Keratinocyte (primary cell): ENCODE data around the gene HELZ. TPM values are rescaled to one million over a fixed set of nuclear protein-coding genes. Genes with fewer than 3 reads are reported as not detected.

Experiments
- DNase-seq: peaks from one replicate; pipeline ENCODE4 v3.0.0-alpha.2; 2011; ENCODE audit warnings: low read depth, missing footprints, low spot score
- FAIRE-seq: peaks from 2 replicates; lab custom pipeline; 2011; peaks lifted over from hg19 to GRCh38; lab: Jason Lieb, UNC
- H2AFZ ChIP-seq: 2 replicates; pipeline ENCODE4 v1.6.0; 2012; ENCODE audit warnings: low read length, control low read depth, inconsistent platforms; ENCODE audit not compliant: control insufficient read depth
- H3K27ac ChIP-seq: 2 replicates; pipeline ENCODE4 v1.5.1; 2011; ENCODE audit warnings: low read length; ENCODE audit not compliant: control insufficient read depth, insufficient read depth
- H3K27me3 ChIP-seq: 3 replicates; pipeline ENCODE4 v1.6.0; 2011; ENCODE audit warnings: low read length; ENCODE audit not compliant: control insufficient read depth, insufficient read depth; ENCODE audit errors: extremely low read depth
- H3K36me3 ChIP-seq, 2 experiments: 2 replicates in 1 of 2; 3 replicates in 1 of 2; pipeline ENCODE4 v1.5.1; 2011; ENCODE audit warnings: low read length in 2 of 2, mild to moderate bottlenecking in 1 of 2; ENCODE audit not compliant: control insufficient read depth in 2 of 2, insufficient read depth in 2 of 2; ENCODE audit errors: extremely low read depth in 1 of 2
- H3K4me1 ChIP-seq: 3 replicates; pipeline ENCODE4 v1.5.1; 2011; ENCODE audit warnings: low read length; ENCODE audit not compliant: control insufficient read depth, insufficient read depth; ENCODE audit errors: extremely low read depth
- H3K4me2 ChIP-seq: 3 replicates; pipeline ENCODE4 v1.6.0; 2011; ENCODE audit warnings: low read depth, low read length; ENCODE audit not compliant: control insufficient read depth, insufficient read depth; ENCODE audit errors: extremely low read depth
- H3K4me3 ChIP-seq, 3 experiments: fragments of 200-600 bp in 1 of 3; sonication (generic) in 1 of 3; 2 replicates in 2 of 3; 3 replicates in 1 of 3; pipeline ENCODE4 v1.5.1; 2011 to 2016; ENCODE audit warnings: low read length in 3 of 3, mild to moderate bottlenecking in 3 of 3, control low read depth in 2 of 3, inconsistent platforms in 1 of 3, low read depth in 1 of 3, mixed read lengths in 1 of 3, mixed run types in 1 of 3, moderate library complexity in 1 of 3; ENCODE audit not compliant: control insufficient read depth in 2 of 3, insufficient read depth in 2 of 3; ENCODE audit errors: extremely low read depth in 1 of 3
- H3K79me2 ChIP-seq: 2 replicates; pipeline ENCODE4 v1.6.0; 2012; ENCODE audit warnings: low read length; ENCODE audit not compliant: control insufficient read depth, insufficient read depth
- H3K9ac ChIP-seq: 3 replicates; pipeline ENCODE4 v1.6.0; 2011; ENCODE audit warnings: low read length; ENCODE audit not compliant: control insufficient read depth, insufficient read depth; ENCODE audit errors: extremely low read depth
- H3K9me1 ChIP-seq: 3 replicates; pipeline ENCODE4 v1.6.0; 2011; ENCODE audit warnings: low read length; ENCODE audit not compliant: control insufficient read depth, insufficient read depth; ENCODE audit errors: extremely low read depth
- H3K9me3 ChIP-seq: 2 replicates; pipeline ENCODE4 v1.5.1; 2012; ENCODE audit warnings: low read depth, low read length; ENCODE audit not compliant: control insufficient read depth
- H4K20me1 ChIP-seq: 3 replicates; pipeline ENCODE4 v1.6.0; 2011; ENCODE audit warnings: low read length; ENCODE audit not compliant: control insufficient read depth, insufficient read depth; ENCODE audit errors: extremely low read depth
- EZH2 ChIP-seq: IDR thresholded peaks from one replicate; pipeline ENCODE4 v1.6.1; 2012; ENCODE audit warnings: inconsistent platforms, mild to moderate bottlenecking, low read length, moderate library complexity
- dilution Hi-C: fragments of 300-500 bp; cut with MboI; formaldehyde crosslinking; loops from one replicate; pipeline ENCODE4 v1.7.0; 2020; ENCODE audit warnings: low sequenced_read_pairs; ENCODE audit not compliant: extremely low pct_ligation_motif_present
- polyA plus RNA-seq, 5 experiments: library from polyadenylated mRNA; depleted of rRNA in 3 of 5; stranded (reverse) in 3 of 5; stranded (forward) in 1 of 5; unstranded in 1 of 5; fragments of >200 nt; gene quantifications; 1 replicate in 1 of 5; 2 replicates in 3 of 5; 3 replicates in 1 of 5; pipeline versions ENCODE4 v1.2.1 to v1.2.3, GENCODE V29; 2011 to 2012; ENCODE audit warnings: missing spikeins in 2 of 5, low read depth in 1 of 5, low replicate concordance in 1 of 5
- TF ChIP-seq, protein P1 (sequence below), 3 experiments: IDR thresholded peaks in 1 of 3; conservative IDR thresholded peaks in 1 of 3; optimal IDR thresholded peaks in 1 of 3; 2 replicates in 2 of 3; 3 replicates in 1 of 3; pipeline versions ENCODE3 to v1.5.1; 2011; ENCODE audit warnings: low read length in 3 of 3, mild to moderate bottlenecking in 3 of 3, moderate library complexity in 2 of 3, control low read depth in 1 of 3, inconsistent platforms in 1 of 3; ENCODE audit not compliant: insufficient read depth in 2 of 3; ENCODE audit errors: extremely low read depth in 1 of 3

The HELZ gene
- polyA plus RNA-seq, 1 donor (not counting 4 experiments of a cell fraction or from before 2014, with no cell fraction given): 18.2 TPM

- dilution Hi-C loops: no loop called here
- no peak for FAIRE-seq
- no peak overlapping the region for H3K4me3 ChIP-seq
Observed at GRCh38 chr17:67279115-67279514, 34.1 kb upstream of the HELZ start.

GRCh38 chr17:67278363-67278762 lies 33.4 kb upstream of the HELZ start:
- Histone ChIP-seq H3K9me3 (no peaks in the 10 kb centered on the region), H3K9ac (no peak overlapping the region), H2AFZ (no peak overlapping the region), H3K9me1 (no peaks in the 10 kb centered on the region), H3K79me2 (no peaks in the 10 kb centered on the region), H3K4me1 (peaks cover 24% of the 10 kb centered on the region), H3K36me3 (no peaks in the 10 kb centered on the region), H3K4me3 (no peak overlapping the region), H3K4me2 (no peak overlapping the region), H3K27me3 (no peaks in the 10 kb centered on the region), H4K20me1 (no peaks in the 10 kb centered on the region), H3K27ac (no peak overlapping the region)
- FAIRE-seq (no peak), DNase-seq (no peak)
- dilution Hi-C loops: no loop called here
- TF ChIP-seq, protein P1, sequence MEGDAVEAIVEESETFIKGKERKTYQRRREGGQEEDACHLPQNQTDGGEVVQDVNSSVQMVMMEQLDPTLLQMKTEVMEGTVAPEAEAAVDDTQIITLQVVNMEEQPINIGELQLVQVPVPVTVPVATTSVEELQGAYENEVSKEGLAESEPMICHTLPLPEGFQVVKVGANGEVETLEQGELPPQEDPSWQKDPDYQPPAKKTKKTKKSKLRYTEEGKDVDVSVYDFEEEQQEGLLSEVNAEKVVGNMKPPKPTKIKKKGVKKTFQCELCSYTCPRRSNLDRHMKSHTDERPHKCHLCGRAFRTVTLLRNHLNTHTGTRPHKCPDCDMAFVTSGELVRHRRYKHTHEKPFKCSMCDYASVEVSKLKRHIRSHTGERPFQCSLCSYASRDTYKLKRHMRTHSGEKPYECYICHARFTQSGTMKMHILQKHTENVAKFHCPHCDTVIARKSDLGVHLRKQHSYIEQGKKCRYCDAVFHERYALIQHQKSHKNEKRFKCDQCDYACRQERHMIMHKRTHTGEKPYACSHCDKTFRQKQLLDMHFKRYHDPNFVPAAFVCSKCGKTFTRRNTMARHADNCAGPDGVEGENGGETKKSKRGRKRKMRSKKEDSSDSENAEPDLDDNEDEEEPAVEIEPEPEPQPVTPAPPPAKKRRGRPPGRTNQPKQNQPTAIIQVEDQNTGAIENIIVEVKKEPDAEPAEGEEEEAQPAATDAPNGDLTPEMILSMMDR (optimal IDR thresholded peaks at IDR 0.05 in 1 of 3, IDR thresholded peaks at IDR 0.05 in 1 of 3, conservative IDR thresholded peaks at IDR 0.05 in 1 of 3; ENCODE audit: extremely low read depth in 1 of 3, insufficient read depth in 2 of 3, low read length in 3 of 3): no peak
- no peak for TF ChIP-seq EZH2

More at GRCh38 chr17:67279115-67279514, 34.1 kb upstream of the HELZ start:
- H3K9me1 ChIP-seq: no peaks in the 10 kb centered on the region
- H3K27ac ChIP-seq: no peak overlapping the region
- H3K9me3 ChIP-seq: no peaks in the 10 kb centered on the region
- peaks cover 24% of the 10 kb centered on the region for H3K4me1 ChIP-seq
- no peak overlapping the region for H3K9ac ChIP-seq
- H3K36me3 ChIP-seq: no peaks in the 10 kb centered on the region
- DNase-seq: no peak
- TF ChIP-seq, protein P1 (optimal IDR thresholded peaks at IDR 0.05 in 1 of 3, IDR thresholded peaks at IDR 0.05 in 1 of 3, conservative IDR thresholded peaks at IDR 0.05 in 1 of 3; ENCODE audit: extremely low read depth in 1 of 3, insufficient read depth in 2 of 3, low read length in 3 of 3): no peak
- no peak for TF ChIP-seq EZH2
- H3K79me2 ChIP-seq: no peaks in the 10 kb centered on the region
- H4K20me1 ChIP-seq: no peaks in the 10 kb centered on the region
- H3K27me3 ChIP-seq: no peaks in the 10 kb centered on the region
- no peak overlapping the region for H2AFZ ChIP-seq
- H3K4me2 ChIP-seq: no peak overlapping the region
